ENCODE measurements around the gene SCNN1A.

The SCNN1A gene

DNA sequence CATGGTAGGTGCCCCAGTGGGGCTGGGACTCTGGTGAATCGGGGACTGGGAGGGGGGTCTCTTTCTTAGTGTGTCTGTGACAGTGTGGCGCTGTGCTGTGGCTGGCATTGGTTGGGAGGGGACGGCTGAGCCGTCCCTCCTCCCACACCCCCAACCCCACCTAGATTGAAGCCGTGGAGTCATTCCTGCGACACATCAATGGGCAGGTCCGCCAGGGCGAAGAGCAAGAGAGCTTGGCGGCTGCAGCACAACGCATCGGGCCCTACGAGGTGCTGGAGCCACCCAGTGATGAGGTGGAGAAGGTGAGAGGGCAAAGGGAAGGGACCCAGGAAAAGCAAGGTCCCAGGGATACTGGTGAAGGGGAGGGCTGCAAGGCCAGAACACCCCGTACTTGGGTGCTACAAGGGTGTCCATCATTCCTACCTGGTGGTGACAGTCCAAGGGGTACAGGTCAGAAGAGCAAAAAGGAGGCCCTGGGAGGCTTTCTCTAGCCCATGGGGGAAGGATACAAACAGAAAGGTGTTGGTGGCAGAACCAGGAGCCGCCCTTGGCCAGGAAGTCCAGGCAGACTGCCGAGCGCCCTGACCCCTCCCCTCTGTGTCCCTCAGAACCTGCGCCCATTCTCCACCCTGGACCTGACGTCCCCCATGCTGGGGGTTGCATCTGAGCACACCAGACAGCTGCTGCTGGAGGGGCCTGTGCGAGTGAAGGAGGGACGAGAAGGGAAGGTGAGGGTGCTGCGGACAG is 57.5 kb downstream of the SCNN1A start:
- no peak for DNase-seq (ENCODE audit: low spot score)

DNA sequence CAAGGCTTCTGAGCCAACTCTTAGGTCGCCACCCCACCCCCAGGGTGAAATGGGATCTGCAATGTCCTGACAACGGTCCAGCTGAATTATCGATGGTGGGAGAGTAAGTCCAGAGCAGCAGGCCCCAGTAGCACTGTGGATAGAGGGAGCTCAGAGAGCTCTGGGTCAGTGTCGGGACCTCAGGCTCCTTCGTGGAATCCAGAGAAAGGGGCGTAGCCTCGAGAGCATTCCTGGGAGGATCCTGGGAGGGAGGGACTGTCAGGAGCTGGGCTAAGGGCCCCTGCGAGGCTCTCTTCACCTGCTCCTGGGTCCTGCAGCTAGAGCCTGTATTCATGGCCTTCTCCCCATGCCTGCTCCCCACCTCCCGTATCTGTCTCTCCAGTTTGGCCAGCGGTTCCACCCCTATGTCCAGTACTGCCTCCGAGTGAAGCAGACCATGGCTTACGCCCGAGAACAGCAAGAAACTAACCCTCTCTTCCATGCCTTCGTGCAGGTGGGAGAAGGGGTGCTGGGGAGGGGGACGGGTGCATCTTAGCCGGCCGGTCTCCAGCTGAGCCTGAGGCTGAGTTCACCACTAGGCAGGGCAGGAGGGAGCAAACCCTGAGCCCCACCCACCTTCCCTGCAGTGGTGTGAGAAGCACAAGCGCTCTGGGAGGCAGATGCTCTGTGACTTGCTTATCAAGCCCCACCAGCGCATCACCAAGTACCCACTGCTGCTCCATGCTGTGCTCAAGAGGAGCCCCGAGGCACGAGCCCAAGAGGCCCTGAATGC is 58.3 kb downstream of the SCNN1A start:
- no peak for DNase-seq (ENCODE audit: low spot score)

DNA sequence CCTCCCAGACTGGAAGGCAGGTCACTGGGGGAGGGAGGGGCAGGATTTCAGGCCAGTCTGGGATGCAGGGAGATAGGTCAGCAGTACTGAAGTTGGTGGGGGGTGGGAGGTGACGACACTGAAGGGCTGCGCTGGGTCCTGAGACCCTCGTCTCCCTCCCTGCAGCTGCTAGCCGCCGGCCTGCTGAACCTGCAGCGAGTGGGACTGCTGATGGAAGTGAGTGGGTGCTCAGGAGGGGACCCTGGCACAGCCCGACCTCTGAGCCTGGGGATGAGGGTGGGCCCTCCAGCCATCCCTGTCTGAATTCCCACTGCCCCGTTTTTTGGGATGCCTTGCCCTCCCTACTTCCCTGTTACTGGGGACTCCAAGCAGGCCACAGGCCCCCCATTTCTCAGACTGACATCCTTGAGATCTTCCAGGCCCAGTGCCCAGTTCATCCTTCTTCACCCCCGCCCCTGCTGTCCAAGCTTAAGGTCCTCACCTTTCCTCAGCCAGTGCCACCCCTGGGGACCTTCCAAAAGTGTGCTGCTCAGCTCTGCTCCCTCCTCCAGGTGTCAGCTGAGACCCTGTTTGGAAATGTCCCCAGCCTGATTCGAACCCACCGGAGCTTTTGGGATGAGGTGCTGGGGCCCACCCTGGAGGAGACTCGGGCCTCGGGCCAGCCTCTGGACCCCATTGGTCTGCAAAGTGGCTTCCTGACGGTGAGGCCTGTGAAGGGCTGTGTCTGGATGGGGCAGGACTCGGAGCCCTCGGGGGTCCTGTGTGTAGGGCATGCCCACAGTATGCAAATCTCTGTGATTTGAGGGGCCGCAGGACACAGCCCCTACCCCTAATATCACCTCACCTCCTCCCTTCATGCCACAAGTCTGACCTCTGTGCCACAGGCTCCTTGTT is 59.4 kb downstream of the SCNN1A start:
- DNase-seq (ENCODE audit: low spot score) = no peak

DNA sequence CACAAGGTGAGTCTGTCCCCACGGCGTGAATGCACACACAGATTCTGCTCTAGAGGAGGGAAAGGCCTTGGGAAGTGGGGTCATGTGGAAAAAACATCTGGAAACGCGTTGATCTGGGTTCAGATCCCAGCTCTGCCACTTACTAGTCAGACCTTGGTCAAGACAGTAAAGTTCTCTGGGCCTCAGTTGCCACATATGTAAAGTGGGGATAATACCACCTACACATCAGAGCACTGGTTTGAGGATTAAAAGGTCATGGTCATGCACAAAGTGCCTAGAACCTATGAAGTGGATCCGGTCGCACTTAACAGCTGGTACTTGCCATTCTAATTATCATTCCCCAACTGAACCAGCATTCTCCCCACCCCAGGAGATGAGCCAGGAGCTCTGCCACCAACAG is 60.2 kb downstream of the SCNN1A start:
- DNase-seq (ENCODE audit: low spot score) = no peak

DNA sequence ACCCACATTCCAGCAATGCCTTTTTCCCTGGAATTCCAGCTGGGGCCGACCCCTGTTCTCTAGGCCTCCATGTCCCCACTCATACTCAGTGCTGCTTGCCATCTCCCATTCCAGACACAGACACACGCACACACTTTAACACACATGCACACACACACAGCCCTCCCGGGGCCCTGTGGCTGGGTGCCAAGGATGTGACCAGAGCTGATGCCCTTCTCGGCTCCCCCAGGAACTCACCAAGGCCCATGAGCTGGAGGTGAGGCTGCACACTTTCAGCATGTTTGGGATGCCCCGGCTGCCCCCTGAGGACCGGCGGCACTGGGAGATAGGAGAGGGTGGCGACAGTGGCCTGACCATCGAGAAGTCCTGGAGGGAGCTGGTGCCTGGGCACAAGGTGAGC is 60.6 kb downstream of the SCNN1A start:
- no peak for DNase-seq (ENCODE audit: low spot score)

DNA sequence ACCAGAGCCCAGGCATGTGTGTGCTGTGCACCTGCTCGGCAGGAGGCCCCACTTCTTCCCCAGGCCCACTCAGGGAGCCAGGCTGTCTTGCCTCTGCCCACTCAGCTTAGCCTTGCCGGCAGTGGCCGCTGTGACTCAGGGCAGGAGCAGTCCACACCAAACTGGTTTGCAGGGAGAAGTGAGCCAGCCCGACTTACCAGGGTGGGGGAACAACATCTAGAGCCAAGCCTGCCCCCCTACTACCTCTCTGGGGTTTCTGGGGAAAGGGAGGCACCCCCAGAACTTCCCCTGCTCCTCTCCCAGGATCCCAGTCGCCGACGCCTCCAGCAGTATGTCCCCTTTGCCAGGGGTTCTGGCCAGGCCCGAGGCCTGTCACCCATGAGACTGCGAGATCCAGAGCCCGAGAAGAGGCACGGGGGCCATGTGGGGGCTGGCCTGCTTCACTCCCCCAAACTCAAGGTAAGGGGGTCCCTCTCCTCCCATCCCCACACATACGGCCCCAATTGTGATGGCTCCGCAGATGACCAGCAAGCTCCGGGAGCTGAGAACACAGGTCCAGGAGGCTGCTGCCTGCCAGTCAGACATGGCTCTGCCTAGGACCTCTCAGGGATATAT is 61.9 kb downstream of the SCNN1A start:
- no peak for DNase-seq (ENCODE audit: low spot score)

DNA sequence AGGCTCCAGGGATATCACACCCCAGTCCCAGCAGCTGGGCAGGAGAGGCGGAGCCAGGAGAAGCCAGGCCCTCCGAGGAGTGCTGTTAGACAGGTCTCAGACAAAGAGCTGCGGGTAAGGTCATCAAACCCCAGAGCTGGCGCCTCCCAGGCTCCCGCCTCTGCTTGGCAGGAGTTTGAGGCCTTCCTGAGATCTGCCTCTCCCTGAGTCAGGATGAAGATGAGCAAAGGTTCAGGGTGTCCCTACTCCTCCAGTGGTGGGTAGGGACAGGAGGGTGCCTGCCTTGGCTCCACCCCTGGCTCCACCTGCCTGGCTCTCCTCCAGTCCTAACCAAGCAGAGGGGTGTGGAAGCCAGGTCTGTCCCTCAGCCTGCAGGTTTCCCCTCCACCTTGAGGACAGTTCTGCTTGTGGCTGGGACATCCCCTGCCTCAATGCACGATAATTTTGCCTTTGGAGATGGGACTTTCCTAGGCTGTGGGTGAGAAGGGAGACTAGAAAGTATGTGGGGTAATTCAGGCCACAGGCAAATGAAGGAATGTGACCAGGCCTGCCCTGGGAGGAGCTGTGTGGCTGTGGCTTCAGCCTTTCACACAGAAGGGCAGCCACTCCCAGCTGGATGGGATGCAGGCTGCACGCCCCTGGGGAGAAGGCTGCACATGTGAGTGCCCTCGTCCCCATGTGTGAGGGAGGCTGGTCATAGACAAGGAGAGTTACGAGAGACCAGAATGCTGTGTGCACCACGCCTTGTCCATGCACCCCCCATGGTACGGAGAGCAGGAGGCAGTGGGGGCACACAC is 62.6 kb downstream of the SCNN1A start:
- peak; percentile 78 for DNase-seq (ENCODE audit: low spot score)

DNA sequence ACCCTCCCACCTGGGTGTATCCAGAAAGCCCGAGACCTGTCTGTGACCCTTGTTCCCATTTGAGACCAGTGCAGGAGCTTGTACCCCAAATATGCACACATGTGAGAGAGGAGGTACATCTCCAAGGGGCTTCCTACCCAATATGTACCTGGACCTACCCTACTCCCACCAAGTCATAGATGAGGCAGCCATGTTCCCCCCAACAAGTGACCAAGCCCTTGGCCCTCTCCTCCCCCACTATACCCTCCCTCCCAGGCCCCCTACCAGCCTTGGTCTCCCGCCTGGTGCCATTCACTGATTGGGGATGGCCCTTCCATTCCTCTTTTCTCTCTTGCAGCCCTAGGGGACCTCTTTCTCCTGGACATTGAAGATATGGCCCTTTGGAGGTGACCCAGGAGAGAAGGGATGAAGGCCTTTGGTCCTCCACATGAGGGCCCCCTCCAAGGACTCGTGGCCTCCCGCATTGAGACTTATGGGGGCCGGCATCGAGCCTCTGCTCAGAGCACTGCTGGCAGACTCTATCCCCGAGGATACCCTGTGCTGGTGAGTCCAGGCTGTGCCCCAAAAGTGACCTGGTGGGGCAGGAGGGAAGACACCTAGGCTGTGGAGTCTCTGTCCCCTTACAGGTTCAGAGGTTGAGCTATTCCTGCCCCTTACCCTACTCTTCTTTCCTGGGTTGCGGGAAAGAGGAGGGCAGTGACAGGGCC is 63.4 kb downstream of the SCNN1A start:
- no peak for DNase-seq (ENCODE audit: low spot score)

DNA sequence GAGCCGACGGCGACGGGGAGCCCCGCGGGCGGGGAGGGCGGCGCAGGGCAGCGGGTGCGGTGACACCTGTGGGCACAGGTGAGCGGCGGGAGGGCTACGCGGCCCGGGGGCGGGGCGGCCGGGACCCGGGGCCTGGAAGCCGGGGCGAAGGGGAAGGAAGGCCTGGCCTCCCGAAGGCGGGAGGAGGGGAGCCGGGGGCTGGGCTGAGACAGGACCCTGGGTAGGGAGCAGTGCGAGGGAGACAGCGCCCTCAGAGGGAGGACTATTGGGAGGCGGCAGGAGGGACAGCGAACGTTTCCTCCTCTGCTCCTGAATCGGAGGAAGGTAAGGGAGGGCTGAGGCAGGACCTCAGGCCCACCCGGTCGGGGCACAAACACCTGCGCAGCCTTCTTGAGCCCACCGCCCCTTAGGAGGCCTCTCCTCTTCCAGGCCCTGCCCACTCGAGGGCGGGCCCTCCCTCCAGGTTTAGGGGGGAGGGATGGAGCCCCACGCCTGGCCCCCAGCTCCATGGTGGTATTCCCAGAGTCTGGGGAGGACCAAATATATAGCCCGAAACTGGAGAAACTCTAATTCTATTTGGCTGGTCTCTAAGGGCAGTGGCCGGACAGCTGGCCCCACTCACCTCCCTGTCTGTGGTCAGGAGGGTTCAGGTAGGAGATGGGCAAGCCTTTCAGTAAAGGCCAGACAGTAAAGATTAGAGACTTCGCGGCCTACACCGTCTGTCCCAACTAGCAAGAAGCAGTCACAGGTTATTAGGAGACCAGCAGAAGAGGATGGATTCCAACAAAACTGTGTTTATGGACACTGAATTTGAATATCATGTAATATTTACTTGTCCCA is 64.4 kb downstream of the SCNN1A start:
- DNase-seq (ENCODE audit: low spot score) = peak; percentile 86

DNA sequence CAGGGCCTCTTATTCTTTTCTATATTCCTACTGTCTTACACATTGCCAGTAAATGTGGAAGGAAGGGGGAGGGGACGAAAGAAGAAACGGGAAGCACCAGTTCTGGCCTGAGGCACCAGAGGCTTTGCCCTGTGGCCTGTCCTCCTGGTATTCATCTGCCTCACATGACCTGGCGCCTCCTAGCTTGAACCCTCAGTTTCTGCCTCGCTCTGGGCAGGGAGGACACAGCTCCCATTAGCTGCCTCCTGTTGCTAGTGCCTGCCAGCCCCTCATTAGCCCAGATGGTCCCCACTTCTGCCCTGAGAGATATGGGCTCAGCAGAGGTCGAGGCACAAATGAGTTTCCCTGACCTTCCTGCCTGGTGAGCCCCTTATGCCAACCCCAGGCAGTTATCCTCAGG is 67.8 kb downstream of the SCNN1A start:
- no peak for DNase-seq (ENCODE audit: low spot score)

DNA sequence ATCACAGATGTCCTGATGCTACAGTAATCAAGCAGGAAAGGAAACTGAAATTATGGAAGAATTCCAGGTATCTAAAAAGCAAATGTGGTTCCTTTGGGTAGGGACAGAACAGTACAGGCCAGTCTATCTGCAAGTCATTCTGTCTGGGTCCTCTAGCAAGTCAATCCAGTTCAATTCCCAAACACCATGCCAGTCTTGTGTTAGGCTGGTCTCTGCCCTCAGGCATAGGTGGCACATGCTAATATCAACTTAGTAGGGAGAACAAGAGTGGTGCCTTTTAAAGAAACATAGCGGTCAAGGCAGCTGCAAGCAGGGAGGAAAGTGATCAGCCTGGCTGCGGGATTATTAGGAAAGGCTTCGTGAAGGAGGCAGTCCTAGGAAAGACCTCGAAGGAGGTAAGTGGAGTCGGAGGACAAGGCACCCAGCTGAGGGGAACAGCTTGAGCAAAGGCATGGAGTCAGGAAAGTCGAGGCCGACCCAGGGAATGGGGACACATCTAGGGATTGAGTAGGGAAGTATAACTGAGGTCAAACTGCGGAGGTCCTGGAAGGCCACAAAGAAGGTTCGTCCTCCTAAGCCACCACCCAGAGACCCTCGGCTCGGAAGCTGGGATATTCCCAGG is 68.7 kb downstream of the SCNN1A start:
- DNase-seq (ENCODE audit: low spot score) = no peak

DNA sequence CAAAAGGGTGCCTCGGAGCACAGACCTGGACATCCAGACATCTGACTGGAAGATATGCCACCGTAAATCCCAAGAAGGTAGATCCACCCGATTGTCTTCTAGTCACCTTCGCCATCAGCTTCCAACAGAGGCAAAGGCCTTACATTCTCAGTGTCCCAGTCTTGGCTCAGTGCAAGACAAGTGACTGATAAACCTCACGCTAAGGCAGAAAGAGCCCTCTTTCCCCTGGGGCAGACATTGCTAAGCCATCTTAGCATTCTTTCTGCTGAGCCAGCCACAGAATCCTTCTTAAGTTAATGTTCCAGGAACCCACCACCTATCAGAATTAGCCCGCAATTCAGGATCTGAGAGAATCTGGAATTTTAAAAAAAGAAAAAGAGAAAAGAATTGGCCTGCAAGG is 69.2 kb downstream of the SCNN1A start:
- DNase-seq (ENCODE audit: low spot score) = no peak

DNA sequence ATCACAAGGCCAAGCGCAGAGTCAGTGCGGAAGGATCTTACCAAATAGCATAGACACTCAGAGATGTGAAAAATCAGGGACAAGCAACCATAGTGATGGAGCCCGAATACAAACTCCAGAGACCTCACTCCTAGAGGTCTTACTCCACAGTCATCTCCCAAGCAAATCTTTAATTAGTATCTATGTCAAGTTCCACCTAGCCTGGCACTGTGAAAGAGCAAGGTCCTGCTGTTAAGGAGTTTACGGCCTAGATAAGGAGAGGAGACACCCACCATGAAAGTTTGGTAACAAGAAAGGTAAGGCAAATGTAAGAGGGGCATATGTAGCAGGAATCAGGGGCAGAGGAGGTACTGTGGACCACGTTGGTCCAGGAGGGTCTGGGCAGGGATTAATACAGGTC is 72.3 kb downstream of the SCNN1A start:
- DNase-seq (ENCODE audit: low spot score) = no peak

DNA sequence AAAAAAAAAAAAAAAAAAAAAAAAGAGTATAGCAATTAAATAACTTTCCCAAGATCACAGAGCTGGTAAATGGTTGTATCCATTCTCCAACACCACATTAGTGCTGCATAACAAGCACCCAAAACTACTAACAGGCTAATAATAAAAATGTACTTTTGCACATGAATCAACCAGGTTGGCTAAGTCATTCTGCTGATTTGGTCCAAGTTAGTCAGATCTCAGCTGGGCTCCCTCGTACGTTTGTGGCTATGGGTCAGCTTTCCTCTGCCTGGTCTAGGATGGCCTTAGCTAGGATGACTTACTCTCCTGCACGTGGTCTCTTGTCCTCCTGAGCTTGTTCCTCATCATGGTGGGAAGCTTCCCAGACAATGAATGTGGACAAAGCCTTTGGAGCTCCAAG is 72.7 kb downstream of the SCNN1A start:
- DNase-seq (ENCODE audit: low spot score) = no peak

DNA sequence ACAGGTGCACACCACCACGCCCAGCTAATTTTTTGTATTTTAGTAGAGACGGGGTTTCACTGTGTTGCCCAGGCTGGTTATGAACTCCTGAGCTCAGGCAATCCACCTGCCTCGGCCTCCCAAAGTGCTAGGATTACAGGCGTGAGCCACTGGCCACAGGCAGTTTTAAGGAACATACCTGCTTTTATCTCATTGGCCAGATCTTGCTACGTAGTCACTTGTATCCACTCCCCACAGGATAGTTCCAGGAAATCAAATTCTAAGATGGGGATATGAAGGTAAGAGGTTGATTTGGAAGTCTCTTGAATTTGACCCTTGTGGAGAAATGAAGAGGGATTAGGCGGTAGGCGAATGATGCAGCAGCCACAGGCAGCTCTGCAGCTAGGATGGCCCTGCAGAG is 73.6 kb downstream of the SCNN1A start:
- no peak for DNase-seq (ENCODE audit: low spot score)

DNA sequence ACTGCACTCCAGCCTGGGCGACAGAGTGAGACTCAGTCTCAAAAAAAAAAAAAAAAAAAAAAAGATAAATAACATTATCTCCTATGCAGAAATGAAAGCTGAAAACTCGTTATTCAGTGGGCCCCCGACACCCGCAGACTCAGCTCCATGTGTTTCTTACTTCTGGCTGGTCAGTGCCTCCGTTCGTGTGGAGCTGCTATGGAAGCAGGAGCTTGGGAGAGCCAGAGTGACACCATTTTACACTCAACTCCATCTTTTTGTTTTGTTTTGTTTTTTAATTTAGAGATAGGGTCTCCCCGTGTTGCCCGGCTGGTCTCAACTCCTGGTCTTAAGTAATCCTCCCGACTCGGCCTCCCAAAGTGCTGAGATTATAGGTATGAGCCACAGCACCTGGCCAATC is 78.2 kb downstream of the SCNN1A start:
- no peak for DNase-seq (ENCODE audit: low spot score)

Measured in iPS-NIHi11 (cell line).